HS-27A (cell line): ENCODE data around the gene TMEM164.

ENCODE experiments used
- DNase-seq: peaks from one replicate; pipeline ENCODE4 v3.0.0-alpha.2; 2012; ENCODE audit warnings: low read depth, missing footprints

The TMEM164 gene

GRCh38 chrX:110211340-110211739 is 208.4 kb downstream of the TMEM164 start:
- DNase-seq, result no peak

GRCh38 chrX:110212299-110212698 is 209.4 kb downstream of the TMEM164 start:
- no peak for DNase-seq

GRCh38 chrX:110213183-110213582 is 210.3 kb downstream of the TMEM164 start:
- DNase-seq, result no peak

GRCh38 chrX:110214684-110215083 is 211.8 kb downstream of the TMEM164 start:
- DNase-seq, result no peak

GRCh38 chrX:110215411-110215810 is 212.5 kb downstream of the TMEM164 start:
- no peak for DNase-seq

GRCh38 chrX:110216027-110216426 is 213.1 kb downstream of the TMEM164 start:
- DNase-seq, result no peak

GRCh38 chrX:110218591-110218990 is 215.7 kb downstream of the TMEM164 start:
- DNase-seq, result no peak

GRCh38 chrX:110219920-110220319 is 217.0 kb downstream of the TMEM164 start:
- DNase-seq, result no peak

- no peak for DNase-seq
Measured at GRCh38 chrX:110222497-110223257, 219.8 kb downstream of the TMEM164 start.

GRCh38 chrX:110224926-110225617 is 222.2 kb downstream of the TMEM164 start:
- DNase-seq, result no peak

GRCh38 chrX:110226931-110227330 is 224.0 kb downstream of the TMEM164 start:
- no peak for DNase-seq
